ENCODE measurements around the gene DNAJB13.
A peak's percentile ranks its signal among the peaks of the same experiment; 100 is the strongest.
"Not testable (repeated sequence)": the region's sequence is repeated elsewhere in the genome, so short reads cannot be mapped to it uniquely, and the experiment has no call there.

DNAJB13 gene

GRCh38 chr11:73950869-73951710 is at the start of gene DNAJB13:
Gene DNAJB13, plus strand, starts transcription at chr11:73951026. Its CDS starts 44 bp downstream, at chr11:73951070.
- no peak for DNase-seq (ENCODE audit: low spot score)

GRCh38 chr11:73902303-73902702 is 48.5 kb upstream of the DNAJB13 start:
- DNase-seq (ENCODE audit: low spot score), result no peak

- peak; percentile 3 for DNase-seq (ENCODE audit: low spot score)
Measured at GRCh38 chr11:73907191-73907590, 43.6 kb upstream of the DNAJB13 start.

GRCh38 chr11:73912026-73912425 is 38.8 kb upstream of the DNAJB13 start:
- no peak for DNase-seq (ENCODE audit: low spot score)

- DNase-seq (ENCODE audit: low spot score), result no peak
Measured at GRCh38 chr11:73913472-73913871, 37.4 kb upstream of the DNAJB13 start.

GRCh38 chr11:73914284-73914683 is 36.5 kb upstream of the DNAJB13 start:
- DNase-seq (ENCODE audit: low spot score), result no peak

GRCh38 chr11:73916435-73916834 is 34.4 kb upstream of the DNAJB13 start:
- peak; percentile 31 for DNase-seq (ENCODE audit: low spot score)

- no peak for DNase-seq (ENCODE audit: low spot score)
Measured at GRCh38 chr11:73921180-73921579, 29.6 kb upstream of the DNAJB13 start.

GRCh38 chr11:73929388-73929787 is 21.4 kb upstream of the DNAJB13 start:
- no peak for DNase-seq (ENCODE audit: low spot score)

GRCh38 chr11:73931039-73931645 is 19.7 kb upstream of the DNAJB13 start:
- peak; percentile 90 for DNase-seq (ENCODE audit: low spot score)

GRCh38 chr11:73931951-73932350 is 18.9 kb upstream of the DNAJB13 start:
- no peak for DNase-seq (ENCODE audit: low spot score)

GRCh38 chr11:73932781-73933180 is 18.0 kb upstream of the DNAJB13 start:
- no peak for DNase-seq (ENCODE audit: low spot score)

- DNase-seq (ENCODE audit: low spot score), result not testable (repeated sequence)
Measured at GRCh38 chr11:73936047-73936446, 14.8 kb upstream of the DNAJB13 start.

GRCh38 chr11:73939096-73939495 is 11.7 kb upstream of the DNAJB13 start:
- DNase-seq (ENCODE audit: low spot score), result no peak

GRCh38 chr11:73940801-73941570 is 9.8 kb upstream of the DNAJB13 start:
- DNase-seq (ENCODE audit: low spot score), result no peak

- no peak for DNase-seq (ENCODE audit: low spot score)
Measured at GRCh38 chr11:73942010-73942409, 8.8 kb upstream of the DNAJB13 start.

- no peak for DNase-seq (ENCODE audit: low spot score)
Measured at GRCh38 chr11:73944085-73944484, 6.7 kb upstream of the DNAJB13 start.

GRCh38 chr11:73944901-73945300 is 5.9 kb upstream of the DNAJB13 start:
- DNase-seq (ENCODE audit: low spot score), result no peak

- no peak for DNase-seq (ENCODE audit: low spot score)
Measured at GRCh38 chr11:73945396-73945795, 5.4 kb upstream of the DNAJB13 start.

- no peak for DNase-seq (ENCODE audit: low spot score)
Measured at GRCh38 chr11:73946798-73947458, 3.9 kb upstream of the DNAJB13 start.

- no peak for DNase-seq (ENCODE audit: low spot score)
Measured at GRCh38 chr11:73949246-73949645, 1.6 kb upstream of the DNAJB13 start.

- no peak for DNase-seq (ENCODE audit: low spot score)
Measured at GRCh38 chr11:73949912-73950311, 914 bp upstream of the DNAJB13 start.

Measured in pons (tissue), 1 donor.